Measurements from ENCODE around the gene MIPEP. TPM values are rescaled to one million over a fixed set of nuclear protein-coding genes. Genes with fewer than 3 reads are reported as not detected.
A peak's percentile ranks its signal among the peaks of the same experiment; 100 is the strongest.

MIPEP gene
- total RNA-seq, 3 donors from 2014 or later = 17.3 to 27.0 (median 24.6) TPM

DNA sequence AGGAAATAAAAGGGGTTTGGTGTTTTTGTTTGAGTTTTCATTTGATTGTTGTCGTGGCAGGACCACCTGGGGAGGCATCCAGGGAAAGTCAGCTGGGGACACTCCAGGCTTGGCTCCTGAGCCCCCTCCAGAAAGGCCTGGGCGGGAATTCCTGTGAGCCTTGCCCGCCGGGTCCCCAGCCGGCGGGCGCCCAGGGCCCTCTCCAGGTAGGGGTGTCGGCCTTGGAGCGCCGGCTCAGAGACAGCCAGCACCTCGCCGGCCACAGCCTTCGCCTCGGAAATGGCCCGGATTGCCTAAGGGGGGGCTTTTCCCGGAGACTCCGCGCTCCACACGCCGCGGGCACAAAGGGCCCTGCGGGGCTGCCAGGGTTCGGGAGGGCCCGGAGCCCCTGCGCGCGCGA lies 194.0 kb downstream of the MIPEP start:
- TF ChIP-seq, protein P1, sequence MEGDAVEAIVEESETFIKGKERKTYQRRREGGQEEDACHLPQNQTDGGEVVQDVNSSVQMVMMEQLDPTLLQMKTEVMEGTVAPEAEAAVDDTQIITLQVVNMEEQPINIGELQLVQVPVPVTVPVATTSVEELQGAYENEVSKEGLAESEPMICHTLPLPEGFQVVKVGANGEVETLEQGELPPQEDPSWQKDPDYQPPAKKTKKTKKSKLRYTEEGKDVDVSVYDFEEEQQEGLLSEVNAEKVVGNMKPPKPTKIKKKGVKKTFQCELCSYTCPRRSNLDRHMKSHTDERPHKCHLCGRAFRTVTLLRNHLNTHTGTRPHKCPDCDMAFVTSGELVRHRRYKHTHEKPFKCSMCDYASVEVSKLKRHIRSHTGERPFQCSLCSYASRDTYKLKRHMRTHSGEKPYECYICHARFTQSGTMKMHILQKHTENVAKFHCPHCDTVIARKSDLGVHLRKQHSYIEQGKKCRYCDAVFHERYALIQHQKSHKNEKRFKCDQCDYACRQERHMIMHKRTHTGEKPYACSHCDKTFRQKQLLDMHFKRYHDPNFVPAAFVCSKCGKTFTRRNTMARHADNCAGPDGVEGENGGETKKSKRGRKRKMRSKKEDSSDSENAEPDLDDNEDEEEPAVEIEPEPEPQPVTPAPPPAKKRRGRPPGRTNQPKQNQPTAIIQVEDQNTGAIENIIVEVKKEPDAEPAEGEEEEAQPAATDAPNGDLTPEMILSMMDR (IDR thresholded peaks at IDR 0.05) = no peak
- intact Hi-C loops (cut with DNase I, micrococcal nuclease) = no loop called here
- ATAC-seq = no peak
- Histone ChIP-seq H3K4me3 (no peak overlapping the region), H3K4me1 (ENCODE audit: low read depth) (no peaks in the 10 kb centered on the region), H3K9me3 (no peaks in the 10 kb centered on the region), H3K36me3 (ENCODE audit: low read depth) (no peaks in the 10 kb centered on the region)
- DNase-seq = peak in 1 of 3 donors; percentile 49

DNA sequence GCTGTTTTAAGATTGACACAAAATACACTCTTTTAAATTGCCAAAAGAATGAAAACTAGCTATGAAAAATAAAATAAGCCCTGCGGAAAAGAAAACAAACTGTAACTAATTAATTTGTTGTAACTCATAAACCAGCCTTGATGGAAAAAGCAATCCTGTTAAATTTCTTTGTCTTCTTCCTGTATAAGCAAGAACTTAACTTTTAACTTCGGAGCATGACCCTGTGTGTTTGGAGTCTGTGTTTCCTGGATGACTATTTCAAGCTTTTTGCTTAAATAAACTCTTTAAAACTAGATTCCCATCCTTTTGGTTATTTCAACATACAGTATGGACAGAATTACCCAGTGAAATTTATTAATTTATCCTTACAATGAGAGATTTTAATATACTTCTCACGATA lies 196.4 kb downstream of the MIPEP start:
- intact Hi-C loops (cut with DNase I, micrococcal nuclease) = no loop called here
- DNase-seq (no peak), ATAC-seq (no peak)
- Histone ChIP-seq H3K4me1 (ENCODE audit: low read depth) (no peaks in the 10 kb centered on the region), H3K4me3 (no peak overlapping the region), H3K36me3 (ENCODE audit: low read depth) (no peaks in the 10 kb centered on the region), H3K9me3 (no peaks in the 10 kb centered on the region)
- TF ChIP-seq, protein P1 (IDR thresholded peaks at IDR 0.05) = no peak

DNA sequence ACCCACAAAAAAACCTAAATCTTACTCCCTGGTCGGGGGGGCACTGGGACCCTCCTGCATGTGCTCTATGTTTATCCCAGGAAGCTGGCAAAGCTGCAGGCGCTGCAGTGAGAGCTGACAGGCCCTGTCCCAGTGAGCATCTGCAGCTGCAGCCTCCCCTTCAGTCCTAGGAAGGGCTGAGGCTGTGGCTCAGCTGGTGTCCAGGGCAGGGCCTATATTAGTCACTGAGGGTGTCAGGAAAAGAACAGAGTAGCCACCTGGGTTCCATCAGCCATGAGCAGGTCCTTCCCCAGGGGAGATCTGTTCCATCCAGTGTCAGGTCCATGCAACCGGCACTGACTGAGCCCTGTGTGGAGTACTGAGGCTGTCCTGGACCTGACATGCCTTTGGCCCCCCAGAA lies 198.5 kb downstream of the MIPEP start:
- Histone ChIP-seq H3K9me3 (no peaks in the 10 kb centered on the region), H3K4me3 (no peak overlapping the region), H3K4me1 (ENCODE audit: low read depth) (no peaks in the 10 kb centered on the region), H3K36me3 (ENCODE audit: low read depth) (no peaks in the 10 kb centered on the region)
- intact Hi-C loops (cut with DNase I, micrococcal nuclease) = no loop called here
- TF ChIP-seq, protein P1 (IDR thresholded peaks at IDR 0.05) = no peak
- ATAC-seq (no peak), DNase-seq (no peak)

DNA sequence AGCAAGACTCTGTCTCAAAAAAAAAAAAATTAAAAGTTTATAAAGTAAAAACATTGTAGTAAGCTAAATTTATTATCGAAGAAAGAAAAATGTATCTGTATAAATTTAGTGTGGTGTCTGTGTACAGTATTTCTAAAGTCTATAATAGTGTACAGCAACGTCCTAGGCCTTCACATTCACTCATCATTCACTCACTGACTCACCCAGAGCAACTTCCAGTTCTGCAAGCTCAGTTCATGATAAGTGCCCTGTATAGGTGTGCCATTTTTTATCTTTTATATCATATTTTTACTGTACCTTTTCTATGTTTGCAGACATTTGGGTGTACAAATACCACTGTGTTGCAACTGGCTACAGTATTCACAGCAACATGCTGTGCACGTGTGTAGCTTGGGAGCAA lies 200.9 kb downstream of the MIPEP start:
- no peaks in the 10 kb centered on the region for H3K36me3 ChIP-seq (ENCODE audit: low read depth)
- no peak for ATAC-seq

DNA sequence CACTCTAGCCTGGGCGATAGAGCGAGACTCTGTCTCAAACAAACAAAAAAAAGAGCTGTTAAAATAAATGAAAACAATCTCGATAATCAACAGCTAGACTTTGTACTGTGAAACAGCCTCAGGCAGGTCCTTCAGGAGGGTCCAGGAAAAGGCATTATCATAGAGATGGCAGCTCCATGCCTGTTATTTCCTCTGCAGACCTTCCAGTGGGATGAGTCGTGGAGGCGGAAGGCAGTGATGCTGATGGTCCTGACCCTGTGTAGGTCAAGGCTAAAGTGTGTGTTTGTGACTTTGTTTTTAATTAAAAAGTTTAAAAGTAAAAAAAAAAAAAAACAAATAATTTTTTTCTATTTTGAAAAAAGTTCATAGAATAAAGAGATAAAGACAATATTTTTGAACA lies 201.6 kb downstream of the MIPEP start:
- ATAC-seq = no peak
- H3K36me3 ChIP-seq (ENCODE audit: low read depth) = no peaks in the 10 kb centered on the region
- DNase-seq = no peak
- H3K4me3 ChIP-seq = no peak overlapping the region
- TF ChIP-seq, protein P1 (IDR thresholded peaks at IDR 0.05) = no peak
- no peaks in the 10 kb centered on the region for H3K4me1 ChIP-seq (ENCODE audit: low read depth)
- H3K9me3 ChIP-seq = peaks cover 16% of the 10 kb centered on the region
- intact Hi-C loops (cut with DNase I, micrococcal nuclease) = no loop called here

More for the DNA sequence above, 200.9 kb downstream of the MIPEP start:
- intact Hi-C loops (cut with DNase I, micrococcal nuclease) = no loop called here
- TF ChIP-seq, protein P1 (IDR thresholded peaks at IDR 0.05) = no peak
- DNase-seq = no peak
- Histone ChIP-seq H3K9me3 (peaks cover 15% of the 10 kb centered on the region), H3K4me1 (ENCODE audit: low read depth) (no peaks in the 10 kb centered on the region), H3K4me3 (no peak overlapping the region)

DNA sequence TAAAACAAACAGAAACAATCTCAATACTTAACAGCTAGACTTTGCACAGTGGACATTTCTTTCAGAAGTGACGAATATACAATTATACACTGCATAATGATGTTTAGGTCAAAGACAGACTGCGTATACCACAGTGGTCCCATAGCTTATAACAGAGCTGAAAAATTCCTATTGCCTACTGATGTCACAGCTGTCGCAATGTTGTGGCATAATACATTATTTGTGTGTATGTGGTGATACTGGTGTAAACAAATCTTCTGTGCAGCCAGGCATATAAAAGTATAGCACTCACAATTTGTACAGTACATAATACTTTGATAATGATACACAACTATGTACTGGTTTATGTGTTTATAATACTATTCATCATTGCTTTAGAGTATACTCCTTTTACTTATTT lies 202.3 kb downstream of the MIPEP start:
- ATAC-seq (no peak), DNase-seq (no peak)
- TF ChIP-seq, protein P1 (IDR thresholded peaks at IDR 0.05) = no peak
- no peaks in the 10 kb centered on the region for H3K4me1 ChIP-seq (ENCODE audit: low read depth)
- peaks cover 16% of the 10 kb centered on the region for H3K9me3 ChIP-seq
- H3K36me3 ChIP-seq (ENCODE audit: low read depth) = no peaks in the 10 kb centered on the region
- intact Hi-C loops (cut with DNase I, micrococcal nuclease) = no loop called here
- no peak overlapping the region for H3K4me3 ChIP-seq
